H1 (cell line): Measurements from ENCODE around the gene CCDC83.

ENCODE experiments used
- CEBPB ChIP-seq: IDR thresholded peaks from 2 replicates; pipeline ENCODE4 v1.6.1; 2012; ENCODE audit warnings: low read depth, low read length
- EGR1 ChIP-seq: IDR thresholded peaks from 2 replicates; pipeline ENCODE4 v1.6.1; 2011; ENCODE audit warnings: low read depth, low read length, borderline replicate concordance
- EZH2 ChIP-seq: fragments of 200-600 bp; sonication (generic); IDR thresholded peaks from 2 replicates; pipeline ENCODE4 v1.7.1; 2012; ENCODE audit warnings: low read depth, mild to moderate bottlenecking, moderate library complexity, low read length, inconsistent platforms; ENCODE audit not compliant: severe bottlenecking
- JUND ChIP-seq: IDR thresholded peaks from 2 replicates; pipeline ENCODE4 v1.6.1; 2011; ENCODE audit warnings: mild to moderate bottlenecking, improper control_type of control experiment, low read length
- POLR2AphosphoS5 ChIP-seq: IDR thresholded peaks from 2 replicates; pipeline ENCODE4 v1.6.1; 2011; ENCODE audit warnings: low read depth, low read length
- POU5F1 ChIP-seq: IDR thresholded peaks from 2 replicates; pipeline ENCODE4 v1.6.1; 2011; ENCODE audit warnings: low read depth, mild to moderate bottlenecking, low read length, moderate library complexity
- SP1 ChIP-seq: IDR thresholded peaks from 2 replicates; pipeline ENCODE4 v1.6.1; 2011; ENCODE audit warnings: low read depth, low read length
- TAF1 ChIP-seq: IDR thresholded peaks from 2 replicates; pipeline ENCODE4 v1.6.1; 2011; ENCODE audit warnings: mild to moderate bottlenecking, low read depth, low read length
- YY1 ChIP-seq: IDR thresholded peaks from 2 replicates; pipeline ENCODE4 v1.6.1; 2011; ENCODE audit warnings: low read depth, mild to moderate bottlenecking, low read length
- TF ChIP-seq, protein P1 (sequence below), 3 experiments: IDR thresholded peaks; 1 replicate in 2 of 3; 2 replicates in 1 of 3; pipeline versions ENCODE4 v1.5.1 to v1.6.1; 2011; ENCODE audit warnings: low read length in 3 of 3, mild to moderate bottlenecking in 3 of 3, inconsistent platforms in 2 of 3, low read depth in 1 of 3, moderate library complexity in 1 of 3; ENCODE audit not compliant: insufficient read depth in 1 of 3; ENCODE audit errors: control extremely low read depth in 1 of 3
- TF ChIP-seq, protein P2 (sequence below): fragments of 300-600 bp; sonication (generic); IDR thresholded peaks from 2 replicates; pipeline ENCODE4 v1.7.1; 2012; ENCODE audit warnings: low read length, moderate library complexity, mild to moderate bottlenecking, inconsistent platforms; ENCODE audit not compliant: insufficient replicate concordance

GRCh38 chr11:85945788-85946187 is 90.6 kb downstream of the CCDC83 start:
- TF ChIP-seq EZH2, result no peak
- no peak for TF ChIP-seq SP1
- TF ChIP-seq POLR2AphosphoS5, result no peak
- TF ChIP-seq EGR1, result no peak
- TF ChIP-seq POU5F1, result no peak
- TF ChIP-seq, protein P1, sequence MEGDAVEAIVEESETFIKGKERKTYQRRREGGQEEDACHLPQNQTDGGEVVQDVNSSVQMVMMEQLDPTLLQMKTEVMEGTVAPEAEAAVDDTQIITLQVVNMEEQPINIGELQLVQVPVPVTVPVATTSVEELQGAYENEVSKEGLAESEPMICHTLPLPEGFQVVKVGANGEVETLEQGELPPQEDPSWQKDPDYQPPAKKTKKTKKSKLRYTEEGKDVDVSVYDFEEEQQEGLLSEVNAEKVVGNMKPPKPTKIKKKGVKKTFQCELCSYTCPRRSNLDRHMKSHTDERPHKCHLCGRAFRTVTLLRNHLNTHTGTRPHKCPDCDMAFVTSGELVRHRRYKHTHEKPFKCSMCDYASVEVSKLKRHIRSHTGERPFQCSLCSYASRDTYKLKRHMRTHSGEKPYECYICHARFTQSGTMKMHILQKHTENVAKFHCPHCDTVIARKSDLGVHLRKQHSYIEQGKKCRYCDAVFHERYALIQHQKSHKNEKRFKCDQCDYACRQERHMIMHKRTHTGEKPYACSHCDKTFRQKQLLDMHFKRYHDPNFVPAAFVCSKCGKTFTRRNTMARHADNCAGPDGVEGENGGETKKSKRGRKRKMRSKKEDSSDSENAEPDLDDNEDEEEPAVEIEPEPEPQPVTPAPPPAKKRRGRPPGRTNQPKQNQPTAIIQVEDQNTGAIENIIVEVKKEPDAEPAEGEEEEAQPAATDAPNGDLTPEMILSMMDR (IDR thresholded peaks at IDR 0.05; ENCODE audit: control extremely low read depth in 1 of 3, insufficient read depth in 1 of 3, low read depth in 1 of 3, low read length in 3 of 3), result no peak
- no peak for TF ChIP-seq JUND
- TF ChIP-seq YY1, result no peak
- no peak for TF ChIP-seq TAF1
- TF ChIP-seq CEBPB, result no peak
- TF ChIP-seq, protein P2, sequence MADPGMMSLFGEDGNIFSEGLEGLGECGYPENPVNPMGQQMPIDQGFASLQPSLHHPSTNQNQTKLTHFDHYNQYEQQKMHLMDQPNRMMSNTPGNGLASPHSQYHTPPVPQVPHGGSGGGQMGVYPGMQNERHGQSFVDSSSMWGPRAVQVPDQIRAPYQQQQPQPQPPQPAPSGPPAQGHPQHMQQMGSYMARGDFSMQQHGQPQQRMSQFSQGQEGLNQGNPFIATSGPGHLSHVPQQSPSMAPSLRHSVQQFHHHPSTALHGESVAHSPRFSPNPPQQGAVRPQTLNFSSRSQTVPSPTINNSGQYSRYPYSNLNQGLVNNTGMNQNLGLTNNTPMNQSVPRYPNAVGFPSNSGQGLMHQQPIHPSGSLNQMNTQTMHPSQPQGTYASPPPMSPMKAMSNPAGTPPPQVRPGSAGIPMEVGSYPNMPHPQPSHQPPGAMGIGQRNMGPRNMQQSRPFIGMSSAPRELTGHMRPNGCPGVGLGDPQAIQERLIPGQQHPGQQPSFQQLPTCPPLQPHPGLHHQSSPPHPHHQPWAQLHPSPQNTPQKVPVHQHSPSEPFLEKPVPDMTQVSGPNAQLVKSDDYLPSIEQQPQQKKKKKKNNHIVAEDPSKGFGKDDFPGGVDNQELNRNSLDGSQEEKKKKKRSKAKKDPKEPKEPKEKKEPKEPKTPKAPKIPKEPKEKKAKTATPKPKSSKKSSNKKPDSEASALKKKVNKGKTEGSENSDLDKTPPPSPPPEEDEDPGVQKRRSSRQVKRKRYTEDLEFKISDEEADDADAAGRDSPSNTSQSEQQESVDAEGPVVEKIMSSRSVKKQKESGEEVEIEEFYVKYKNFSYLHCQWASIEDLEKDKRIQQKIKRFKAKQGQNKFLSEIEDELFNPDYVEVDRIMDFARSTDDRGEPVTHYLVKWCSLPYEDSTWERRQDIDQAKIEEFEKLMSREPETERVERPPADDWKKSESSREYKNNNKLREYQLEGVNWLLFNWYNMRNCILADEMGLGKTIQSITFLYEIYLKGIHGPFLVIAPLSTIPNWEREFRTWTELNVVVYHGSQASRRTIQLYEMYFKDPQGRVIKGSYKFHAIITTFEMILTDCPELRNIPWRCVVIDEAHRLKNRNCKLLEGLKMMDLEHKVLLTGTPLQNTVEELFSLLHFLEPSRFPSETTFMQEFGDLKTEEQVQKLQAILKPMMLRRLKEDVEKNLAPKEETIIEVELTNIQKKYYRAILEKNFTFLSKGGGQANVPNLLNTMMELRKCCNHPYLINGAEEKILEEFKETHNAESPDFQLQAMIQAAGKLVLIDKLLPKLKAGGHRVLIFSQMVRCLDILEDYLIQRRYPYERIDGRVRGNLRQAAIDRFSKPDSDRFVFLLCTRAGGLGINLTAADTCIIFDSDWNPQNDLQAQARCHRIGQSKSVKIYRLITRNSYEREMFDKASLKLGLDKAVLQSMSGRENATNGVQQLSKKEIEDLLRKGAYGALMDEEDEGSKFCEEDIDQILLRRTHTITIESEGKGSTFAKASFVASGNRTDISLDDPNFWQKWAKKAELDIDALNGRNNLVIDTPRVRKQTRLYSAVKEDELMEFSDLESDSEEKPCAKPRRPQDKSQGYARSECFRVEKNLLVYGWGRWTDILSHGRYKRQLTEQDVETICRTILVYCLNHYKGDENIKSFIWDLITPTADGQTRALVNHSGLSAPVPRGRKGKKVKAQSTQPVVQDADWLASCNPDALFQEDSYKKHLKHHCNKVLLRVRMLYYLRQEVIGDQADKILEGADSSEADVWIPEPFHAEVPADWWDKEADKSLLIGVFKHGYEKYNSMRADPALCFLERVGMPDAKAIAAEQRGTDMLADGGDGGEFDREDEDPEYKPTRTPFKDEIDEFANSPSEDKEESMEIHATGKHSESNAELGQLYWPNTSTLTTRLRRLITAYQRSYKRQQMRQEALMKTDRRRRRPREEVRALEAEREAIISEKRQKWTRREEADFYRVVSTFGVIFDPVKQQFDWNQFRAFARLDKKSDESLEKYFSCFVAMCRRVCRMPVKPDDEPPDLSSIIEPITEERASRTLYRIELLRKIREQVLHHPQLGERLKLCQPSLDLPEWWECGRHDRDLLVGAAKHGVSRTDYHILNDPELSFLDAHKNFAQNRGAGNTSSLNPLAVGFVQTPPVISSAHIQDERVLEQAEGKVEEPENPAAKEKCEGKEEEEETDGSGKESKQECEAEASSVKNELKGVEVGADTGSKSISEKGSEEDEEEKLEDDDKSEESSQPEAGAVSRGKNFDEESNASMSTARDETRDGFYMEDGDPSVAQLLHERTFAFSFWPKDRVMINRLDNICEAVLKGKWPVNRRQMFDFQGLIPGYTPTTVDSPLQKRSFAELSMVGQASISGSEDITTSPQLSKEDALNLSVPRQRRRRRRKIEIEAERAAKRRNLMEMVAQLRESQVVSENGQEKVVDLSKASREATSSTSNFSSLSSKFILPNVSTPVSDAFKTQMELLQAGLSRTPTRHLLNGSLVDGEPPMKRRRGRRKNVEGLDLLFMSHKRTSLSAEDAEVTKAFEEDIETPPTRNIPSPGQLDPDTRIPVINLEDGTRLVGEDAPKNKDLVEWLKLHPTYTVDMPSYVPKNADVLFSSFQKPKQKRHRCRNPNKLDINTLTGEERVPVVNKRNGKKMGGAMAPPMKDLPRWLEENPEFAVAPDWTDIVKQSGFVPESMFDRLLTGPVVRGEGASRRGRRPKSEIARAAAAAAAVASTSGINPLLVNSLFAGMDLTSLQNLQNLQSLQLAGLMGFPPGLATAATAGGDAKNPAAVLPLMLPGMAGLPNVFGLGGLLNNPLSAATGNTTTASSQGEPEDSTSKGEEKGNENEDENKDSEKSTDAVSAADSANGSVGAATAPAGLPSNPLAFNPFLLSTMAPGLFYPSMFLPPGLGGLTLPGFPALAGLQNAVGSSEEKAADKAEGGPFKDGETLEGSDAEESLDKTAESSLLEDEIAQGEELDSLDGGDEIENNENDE, result no peak
